Measurements from ENCODE around the gene CDH22. TPM values are rescaled to one million over a fixed set of nuclear protein-coding genes. Genes with fewer than 3 reads are reported as not detected.

CDH22 gene
- total and polyA plus RNA-seq, 2 donors (not counting 1 experiment from before 2014, with no cell fraction given) = not detected

- TF ChIP-seq EZH2 (IDR thresholded peaks at IDR 0.05; ENCODE audit: low read length, missing control alignments) = peak; percentile 94
- TF ChIP-seq CTCF (conservative IDR thresholded peaks at IDR 0.05 in 1 of 2, IDR thresholded peaks at IDR 0.05 in 1 of 2; ENCODE audit: low read depth in 1 of 2, low read length in 2 of 2) = no peak
- Histone ChIP-seq H3K9ac (ENCODE audit: insufficient read depth, low read length) (no peak overlapping the region), H3K4me1 (ENCODE audit: control insufficient read depth, extremely low read depth, insufficient read depth, low read length) (no peaks in the 10 kb centered on the region), H3K4me2 (ENCODE audit: extremely low read depth, insufficient read depth, low read length) (no peak overlapping the region), H3K27ac (ENCODE audit: insufficient read depth, low read length) (no peak overlapping the region), H3K9me3 (ENCODE audit: control insufficient read depth, insufficient read depth, low read depth, low read length) (no peaks in the 10 kb centered on the region), H3K36me3 (ENCODE audit: control insufficient read depth, insufficient read depth, low read length) (no peaks in the 10 kb centered on the region), H4K20me1 (ENCODE audit: control insufficient read depth, extremely low read depth, insufficient read depth, low read length) (peaks cover 2% of the 10 kb centered on the region), H3K27me3 (ENCODE audit: control insufficient read depth, insufficient read depth, low read length) (peaks cover 82% of the 10 kb centered on the region), H3K4me3 (replicated peaks in 1 of 4; ENCODE audit: control extremely low read depth in 1 of 4, insufficient read depth in 1 of 4, low read depth in 3 of 4, low read length in 4 of 4) (no peak overlapping the region), H2AFZ (ENCODE audit: low read length) (no peak overlapping the region), H3K79me2 (ENCODE audit: control insufficient read depth, insufficient read depth, low read length) (no peaks in the 10 kb centered on the region)
- no peak for DNase-seq (ENCODE audit: low read depth in 2 of 2)
These were observed 4.0 kb upstream of the CDH22 start for GRCh38 chr20:46312075-46312944.

- TF ChIP-seq CTCF (conservative IDR thresholded peaks at IDR 0.05 in 1 of 2, IDR thresholded peaks at IDR 0.05 in 1 of 2; ENCODE audit: low read depth in 1 of 2, low read length in 2 of 2) = no peak
- TF ChIP-seq EZH2 (IDR thresholded peaks at IDR 0.05; ENCODE audit: low read length, missing control alignments) = no peak
- Histone ChIP-seq H3K4me1 (ENCODE audit: control insufficient read depth, extremely low read depth, insufficient read depth, low read length) (no peaks in the 10 kb centered on the region), H2AFZ (ENCODE audit: low read length) (no peak overlapping the region), H3K36me3 (ENCODE audit: control insufficient read depth, insufficient read depth, low read length) (no peaks in the 10 kb centered on the region), H3K4me2 (ENCODE audit: extremely low read depth, insufficient read depth, low read length) (no peak overlapping the region), H3K4me3 (replicated peaks in 1 of 4; ENCODE audit: control extremely low read depth in 1 of 4, insufficient read depth in 1 of 4, low read depth in 3 of 4, low read length in 4 of 4) (no peak overlapping the region), H3K9ac (ENCODE audit: insufficient read depth, low read length) (no peak overlapping the region), H4K20me1 (ENCODE audit: control insufficient read depth, extremely low read depth, insufficient read depth, low read length) (peaks cover 2% of the 10 kb centered on the region), H3K27ac (ENCODE audit: insufficient read depth, low read length) (no peak overlapping the region), H3K79me2 (ENCODE audit: control insufficient read depth, insufficient read depth, low read length) (no peaks in the 10 kb centered on the region), H3K27me3 (ENCODE audit: control insufficient read depth, insufficient read depth, low read length) (peaks cover 82% of the 10 kb centered on the region), H3K9me3 (ENCODE audit: control insufficient read depth, insufficient read depth, low read depth, low read length) (no peaks in the 10 kb centered on the region)
- DNase-seq (ENCODE audit: low read depth in 2 of 2) = no peak
These were observed 3.4 kb upstream of the CDH22 start for GRCh38 chr20:46311719-46312074.

GRCh38 chr20:46311039-46311650, 2.8 kb upstream of the CDH22 start:
- H3K27me3 ChIP-seq (ENCODE audit: control insufficient read depth, insufficient read depth, low read length) = peaks cover 88% of the 10 kb centered on the region
- no peak overlapping the region for H3K27ac ChIP-seq (ENCODE audit: insufficient read depth, low read length)
- no peak overlapping the region for H3K4me3 ChIP-seq (replicated peaks in 1 of 4; ENCODE audit: control extremely low read depth in 1 of 4, insufficient read depth in 1 of 4, low read depth in 3 of 4, low read length in 4 of 4)
- no peak overlapping the region for H3K4me2 ChIP-seq (ENCODE audit: extremely low read depth, insufficient read depth, low read length)
- H4K20me1 ChIP-seq (ENCODE audit: control insufficient read depth, extremely low read depth, insufficient read depth, low read length) = peaks cover 2% of the 10 kb centered on the region
- no peaks in the 10 kb centered on the region for H3K36me3 ChIP-seq (ENCODE audit: control insufficient read depth, insufficient read depth, low read length)
- TF ChIP-seq CTCF (conservative IDR thresholded peaks at IDR 0.05 in 1 of 2, IDR thresholded peaks at IDR 0.05 in 1 of 2; ENCODE audit: low read depth in 1 of 2, low read length in 2 of 2) (no peak), EZH2 (IDR thresholded peaks at IDR 0.05; ENCODE audit: low read length, missing control alignments) (no peak)
- H2AFZ ChIP-seq (ENCODE audit: low read length) = no peak overlapping the region
- H3K79me2 ChIP-seq (ENCODE audit: control insufficient read depth, insufficient read depth, low read length) = no peaks in the 10 kb centered on the region
- no peak for DNase-seq (ENCODE audit: low read depth in 2 of 2)
- no peak overlapping the region for H3K9ac ChIP-seq (ENCODE audit: insufficient read depth, low read length)
- no peaks in the 10 kb centered on the region for H3K4me1 ChIP-seq (ENCODE audit: control insufficient read depth, extremely low read depth, insufficient read depth, low read length)
- no peaks in the 10 kb centered on the region for H3K9me3 ChIP-seq (ENCODE audit: control insufficient read depth, insufficient read depth, low read depth, low read length)
